Measurements from ENCODE around the gene MSI1.

DNA sequence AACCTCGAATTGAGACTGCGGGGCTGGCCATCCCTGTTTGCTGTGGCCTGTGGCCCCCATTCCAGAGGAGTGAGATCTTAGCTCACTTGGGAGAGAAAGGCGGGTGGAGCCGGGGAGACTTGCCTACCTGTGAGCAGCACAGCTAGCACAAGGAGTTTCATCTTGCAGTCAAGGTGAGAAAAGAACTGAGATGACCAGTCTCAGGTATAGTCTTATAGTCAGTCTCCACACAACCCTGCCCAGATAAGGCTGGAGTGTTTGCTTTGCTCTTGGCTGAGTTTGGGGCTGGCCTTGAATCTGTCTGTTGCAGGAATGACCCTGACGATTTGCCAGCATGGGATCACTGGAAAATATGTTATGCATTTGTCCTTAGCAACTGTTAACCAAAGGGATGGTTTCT is 41.4 kb downstream of the MSI1 start, which contains the start of gene PLA2G1B:
- TF ChIP-seq, protein P1, sequence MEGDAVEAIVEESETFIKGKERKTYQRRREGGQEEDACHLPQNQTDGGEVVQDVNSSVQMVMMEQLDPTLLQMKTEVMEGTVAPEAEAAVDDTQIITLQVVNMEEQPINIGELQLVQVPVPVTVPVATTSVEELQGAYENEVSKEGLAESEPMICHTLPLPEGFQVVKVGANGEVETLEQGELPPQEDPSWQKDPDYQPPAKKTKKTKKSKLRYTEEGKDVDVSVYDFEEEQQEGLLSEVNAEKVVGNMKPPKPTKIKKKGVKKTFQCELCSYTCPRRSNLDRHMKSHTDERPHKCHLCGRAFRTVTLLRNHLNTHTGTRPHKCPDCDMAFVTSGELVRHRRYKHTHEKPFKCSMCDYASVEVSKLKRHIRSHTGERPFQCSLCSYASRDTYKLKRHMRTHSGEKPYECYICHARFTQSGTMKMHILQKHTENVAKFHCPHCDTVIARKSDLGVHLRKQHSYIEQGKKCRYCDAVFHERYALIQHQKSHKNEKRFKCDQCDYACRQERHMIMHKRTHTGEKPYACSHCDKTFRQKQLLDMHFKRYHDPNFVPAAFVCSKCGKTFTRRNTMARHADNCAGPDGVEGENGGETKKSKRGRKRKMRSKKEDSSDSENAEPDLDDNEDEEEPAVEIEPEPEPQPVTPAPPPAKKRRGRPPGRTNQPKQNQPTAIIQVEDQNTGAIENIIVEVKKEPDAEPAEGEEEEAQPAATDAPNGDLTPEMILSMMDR (IDR thresholded peaks at IDR 0.05 in 4 of 5, conservative IDR thresholded peaks at IDR 0.05 in 1 of 5), result no peak
- TF ChIP-seq POLR2A (IDR thresholded peaks at IDR 0.05), result no peak

Measured in gastrocnemius medialis (tissue), 4 donors.